Parathyroid adenoma (tissue), 2 donors: ENCODE data around the gene SLC9A3.

Experiments
- H2AFZ ChIP-seq: fragments of 300-600 bp; sonication (generic); one replicate; pipeline ENCODE4 v1.7.0; 2017; ENCODE audit warnings: antibody characterized with exemption, mild to moderate bottlenecking
- H3K27ac ChIP-seq: fragments of 300-600 bp; sonication (generic); one replicate; pipeline ENCODE4 v1.7.0; 2017
- H3K27me3 ChIP-seq: fragments of 300-600 bp; sonication (generic); one replicate; pipeline ENCODE4 v1.7.0; 2017; ENCODE audit warnings: low read length; ENCODE audit not compliant: control insufficient read depth, insufficient read depth
- H3K36me3 ChIP-seq: fragments of 300-600 bp; sonication (generic); one replicate; pipeline ENCODE4 v1.7.0; 2017; ENCODE audit warnings: low read length; ENCODE audit not compliant: control insufficient read depth, insufficient read depth
- H3K4me1 ChIP-seq: fragments of 300-600 bp; sonication (generic); one replicate; pipeline ENCODE4 v1.7.0; 2017; ENCODE audit warnings: control low read depth
- H3K4me2 ChIP-seq: fragments of 300-600 bp; sonication (generic); one replicate; pipeline ENCODE4 v1.7.0; 2017; ENCODE audit warnings: low read length
- H3K4me3 ChIP-seq: fragments of 300-600 bp; sonication (generic); one replicate; pipeline ENCODE4 v1.7.0; 2017; ENCODE audit warnings: low read depth, low read length
- H3K79me2 ChIP-seq: fragments of 300-600 bp; sonication (generic); one replicate; pipeline ENCODE4 v1.7.0; 2017; ENCODE audit warnings: control low read depth
- H3K9ac ChIP-seq: fragments of 300-600 bp; sonication (generic); one replicate; pipeline ENCODE4 v1.7.0; 2017; ENCODE audit warnings: mild to moderate bottlenecking
- H3K9me3 ChIP-seq: fragments of 300-600 bp; sonication (generic); one replicate; pipeline ENCODE4 v1.7.0; 2017; ENCODE audit warnings: low read length; ENCODE audit not compliant: control insufficient read depth
- TF ChIP-seq, protein P1 (sequence below): fragments of 300-600 bp; sonication (generic); IDR thresholded peaks from one replicate; pipeline ENCODE4 v1.7.0; 2017; ENCODE audit warnings: antibody characterized with exemption, mild to moderate bottlenecking
- donor health status: primary hyperparathyroidism.

The SLC9A3 gene

DNA sequence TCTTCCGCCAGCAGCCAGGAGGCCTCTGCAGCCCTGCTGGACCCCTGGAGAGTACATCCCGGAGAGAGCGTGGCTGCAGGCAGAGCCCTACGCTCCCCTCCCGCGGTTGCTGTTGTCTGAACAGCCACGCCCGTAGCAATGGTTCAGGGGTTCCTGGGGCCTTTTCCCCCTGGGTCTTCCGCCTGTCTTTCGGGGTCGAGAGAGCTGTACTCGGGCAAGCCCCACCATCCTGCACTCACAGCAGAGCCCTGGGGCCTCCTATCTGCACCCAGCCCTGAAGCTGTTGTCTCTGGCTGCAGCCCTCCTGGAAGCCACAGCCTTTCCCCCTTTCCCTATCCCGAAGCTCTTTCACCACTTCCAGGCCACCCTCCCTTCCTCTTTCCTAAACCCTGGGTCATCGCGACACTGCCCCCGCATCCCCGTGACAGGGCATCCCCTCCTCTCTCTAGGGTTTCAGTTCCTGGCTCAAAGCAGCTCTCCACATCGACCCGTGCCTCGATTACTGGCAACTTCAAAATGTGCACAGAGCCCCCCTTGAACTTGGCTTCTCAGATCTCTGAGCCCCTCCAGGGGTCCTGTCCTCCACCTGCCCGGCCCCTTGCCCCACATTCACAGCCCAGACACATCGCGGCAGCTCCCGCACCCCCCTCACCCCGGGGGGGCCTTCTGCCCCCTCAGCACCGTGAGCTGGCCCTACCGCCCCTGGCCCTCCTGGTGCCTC, 44.0 kb upstream of the SLC9A3 start:
- TF ChIP-seq, protein P1, sequence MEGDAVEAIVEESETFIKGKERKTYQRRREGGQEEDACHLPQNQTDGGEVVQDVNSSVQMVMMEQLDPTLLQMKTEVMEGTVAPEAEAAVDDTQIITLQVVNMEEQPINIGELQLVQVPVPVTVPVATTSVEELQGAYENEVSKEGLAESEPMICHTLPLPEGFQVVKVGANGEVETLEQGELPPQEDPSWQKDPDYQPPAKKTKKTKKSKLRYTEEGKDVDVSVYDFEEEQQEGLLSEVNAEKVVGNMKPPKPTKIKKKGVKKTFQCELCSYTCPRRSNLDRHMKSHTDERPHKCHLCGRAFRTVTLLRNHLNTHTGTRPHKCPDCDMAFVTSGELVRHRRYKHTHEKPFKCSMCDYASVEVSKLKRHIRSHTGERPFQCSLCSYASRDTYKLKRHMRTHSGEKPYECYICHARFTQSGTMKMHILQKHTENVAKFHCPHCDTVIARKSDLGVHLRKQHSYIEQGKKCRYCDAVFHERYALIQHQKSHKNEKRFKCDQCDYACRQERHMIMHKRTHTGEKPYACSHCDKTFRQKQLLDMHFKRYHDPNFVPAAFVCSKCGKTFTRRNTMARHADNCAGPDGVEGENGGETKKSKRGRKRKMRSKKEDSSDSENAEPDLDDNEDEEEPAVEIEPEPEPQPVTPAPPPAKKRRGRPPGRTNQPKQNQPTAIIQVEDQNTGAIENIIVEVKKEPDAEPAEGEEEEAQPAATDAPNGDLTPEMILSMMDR = no peak
- Histone ChIP-seq H3K4me2 (no peak overlapping the region), H3K4me1 (no peaks in the 10 kb centered on the region)

DNA sequence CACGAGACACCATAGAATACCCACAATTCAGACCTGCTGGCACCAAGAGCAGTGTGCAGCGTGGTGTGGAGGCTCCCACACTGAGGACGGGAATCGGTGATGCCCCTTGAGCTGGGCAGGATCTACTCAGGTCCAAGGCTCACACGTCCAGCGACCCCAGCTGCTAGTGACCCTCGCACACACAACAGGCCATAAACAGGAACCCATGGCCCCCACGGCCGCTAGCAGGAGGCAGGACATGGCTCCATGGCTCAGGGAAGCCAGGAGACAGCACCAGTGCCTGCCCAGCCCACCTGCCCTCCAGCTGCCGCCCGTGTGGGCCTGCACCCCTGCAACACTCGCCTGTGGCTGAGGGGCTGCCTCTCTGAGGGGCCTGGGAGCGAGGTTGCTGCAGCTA, 43.4 kb upstream of the SLC9A3 start:
- Histone ChIP-seq H3K4me3 (no peak overlapping the region), H3K79me2 (no peaks in the 10 kb centered on the region), H3K27me3 (no peaks in the 10 kb centered on the region), H3K4me2 (no peak overlapping the region), H3K27ac (no peak overlapping the region), H3K9me3 (no peaks in the 10 kb centered on the region), H3K36me3 (no peaks in the 10 kb centered on the region), H2AFZ (no peak overlapping the region), H3K4me1 (no peaks in the 10 kb centered on the region), H3K9ac (no peak overlapping the region)
- TF ChIP-seq, protein P1 = no peak

More for the DNA sequence above, 44.0 kb upstream of the SLC9A3 start:
- Histone ChIP-seq H3K79me2 (no peaks in the 10 kb centered on the region), H3K36me3 (no peaks in the 10 kb centered on the region), H2AFZ (no peak overlapping the region), H3K27me3 (no peaks in the 10 kb centered on the region), H3K4me3 (no peak overlapping the region), H3K9me3 (no peaks in the 10 kb centered on the region), H3K27ac (no peak overlapping the region), H3K9ac (no peak overlapping the region)

DNA sequence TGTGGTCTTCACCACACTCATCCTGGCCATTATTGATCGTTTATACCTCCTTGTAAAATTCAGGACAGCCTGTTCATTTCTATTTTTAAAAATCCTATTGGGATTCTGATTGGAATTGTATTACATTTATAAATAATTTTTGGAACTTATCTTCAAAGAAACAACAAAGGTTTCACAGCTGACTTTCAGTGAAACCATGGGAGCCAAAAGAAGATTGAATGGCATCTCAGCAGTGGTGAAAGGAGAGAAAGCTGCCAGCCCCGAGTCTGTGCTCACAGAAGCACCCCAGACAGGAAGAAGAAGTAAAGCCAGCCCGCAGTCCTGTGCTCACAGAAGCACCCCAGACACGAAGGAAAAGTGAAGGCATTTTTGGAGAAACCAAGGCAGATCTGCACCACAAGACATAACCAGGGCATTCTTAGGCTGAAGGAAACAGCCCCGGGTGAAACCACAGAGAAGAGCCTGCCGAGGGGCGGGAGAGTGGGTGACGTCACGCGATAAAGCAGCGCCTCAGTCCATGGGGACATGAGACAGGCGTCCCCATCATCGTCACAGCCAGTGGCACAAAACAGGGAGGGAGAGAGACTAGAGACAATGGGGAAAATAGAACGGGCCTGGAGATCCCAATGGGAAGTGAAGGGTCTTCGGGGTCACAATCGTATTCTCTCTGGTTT, 42.5 kb upstream of the SLC9A3 start:
- no peak overlapping the region for H3K4me3 ChIP-seq
- H3K79me2 ChIP-seq = no peaks in the 10 kb centered on the region
- TF ChIP-seq, protein P1 = no peak
- no peaks in the 10 kb centered on the region for H3K36me3 ChIP-seq
- no peak overlapping the region for H2AFZ ChIP-seq
- H3K27ac ChIP-seq = no peak overlapping the region
- H3K27me3 ChIP-seq = no peaks in the 10 kb centered on the region
- H3K9ac ChIP-seq = no peak overlapping the region
- H3K9me3 ChIP-seq = no peaks in the 10 kb centered on the region
- H3K4me2 ChIP-seq = no peak overlapping the region
- H3K4me1 ChIP-seq = no peaks in the 10 kb centered on the region

DNA sequence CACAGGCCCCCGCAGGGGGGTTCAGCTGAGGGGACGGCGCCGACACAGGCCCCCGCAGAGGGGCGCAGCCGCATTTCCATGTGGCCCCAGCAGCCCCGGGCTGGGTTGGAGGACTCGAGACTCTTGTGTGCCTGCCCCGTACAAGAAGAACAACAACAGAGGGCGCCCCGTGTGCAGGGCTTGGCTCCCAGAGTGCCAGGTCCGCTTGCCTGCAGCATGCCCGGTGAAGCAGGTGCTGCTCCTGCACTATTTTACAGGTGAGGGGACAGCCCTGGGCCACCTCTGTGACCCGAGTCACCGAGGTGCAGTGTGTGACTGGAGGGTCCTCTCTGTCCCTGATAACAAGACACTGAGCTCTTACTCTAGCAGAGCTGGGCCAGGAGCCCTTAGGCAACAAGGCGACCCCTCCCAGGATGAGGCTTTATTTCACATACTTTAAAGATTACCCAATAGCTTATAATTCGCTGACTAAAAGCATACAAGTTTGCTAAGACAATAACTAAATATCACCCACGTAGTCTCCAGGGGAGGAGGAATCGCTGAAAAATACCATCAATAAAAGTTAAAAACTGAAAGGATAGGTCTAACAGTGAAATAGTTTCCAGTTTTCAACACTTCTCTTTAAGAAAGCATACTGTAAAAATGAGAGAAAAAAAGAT, 41.7 kb upstream of the SLC9A3 start:
- Histone ChIP-seq H3K9me3 (no peaks in the 10 kb centered on the region), H3K4me3 (no peak overlapping the region), H3K79me2 (no peaks in the 10 kb centered on the region), H3K4me1 (no peaks in the 10 kb centered on the region), H3K27ac (no peak overlapping the region), H2AFZ (no peak overlapping the region), H3K9ac (no peak overlapping the region), H3K36me3 (no peaks in the 10 kb centered on the region), H3K27me3 (no peaks in the 10 kb centered on the region), H3K4me2 (no peak overlapping the region)
- TF ChIP-seq, protein P1 = no peak
